GM23248 (cell line): ENCODE measurements around the gene TRPM3. TPM values are rescaled to one million over a fixed set of nuclear protein-coding genes. Genes with fewer than 3 reads are reported as not detected.

Experiments used
- DNase-seq: peaks from one replicate; pipeline ENCODE4 v3.0.0-alpha.2; 2015
- H2AFZ ChIP-seq: fragments of 200-600 bp; sonication (generic); 2 replicates; pipeline ENCODE4 v1.6.1; 2016; ENCODE audit warnings: antibody characterized with exemption
- H3F3A ChIP-seq: fragments of 200-600 bp; sonication (generic); 2 replicates; pipeline ENCODE4 v1.6.1; 2016; ENCODE audit warnings: mild to moderate bottlenecking, antibody characterized with exemption, mixed run types; ENCODE audit not compliant: insufficient read depth
- H3K27ac ChIP-seq: fragments of 200-600 bp; sonication (generic); 2 replicates; pipeline ENCODE4 v1.5.1; 2016; ENCODE audit warnings: mild to moderate bottlenecking
- H3K27me3 ChIP-seq: fragments of 200-600 bp; sonication (generic); replicated peaks from 2 replicates; pipeline ENCODE4 v1.6.1; 2016; ENCODE audit warnings: mild to moderate bottlenecking; ENCODE audit not compliant: insufficient read depth
- H3K36me3 ChIP-seq: fragments of 200-600 bp; sonication (generic); 2 replicates; pipeline ENCODE4 v1.6.1; 2016; ENCODE audit warnings: low read depth, mild to moderate bottlenecking
- H3K4me1 ChIP-seq: fragments of 200-600 bp; sonication (generic); 2 replicates; pipeline ENCODE4 v1.6.1; 2016; ENCODE audit warnings: mild to moderate bottlenecking; ENCODE audit not compliant: insufficient read depth
- H3K4me2 ChIP-seq: fragments of 200-600 bp; sonication (generic); one replicate; pipeline ENCODE4 v1.6.1; 2016; ENCODE audit warnings: mild to moderate bottlenecking; ENCODE audit not compliant: unreplicated experiment
- H3K4me3 ChIP-seq: fragments of 200-600 bp; sonication (generic); 2 replicates; pipeline ENCODE4 v1.5.1; 2016; ENCODE audit warnings: mild to moderate bottlenecking
- H3K79me2 ChIP-seq: fragments of 200-600 bp; sonication (generic); 2 replicates; pipeline ENCODE4 v1.6.1; 2016; ENCODE audit warnings: mild to moderate bottlenecking; ENCODE audit not compliant: insufficient read depth
- H3K9ac ChIP-seq: fragments of 200-600 bp; sonication (generic); 2 replicates; pipeline ENCODE4 v1.6.1; 2016; ENCODE audit warnings: mild to moderate bottlenecking
- H3K9me2 ChIP-seq: fragments of 200-600 bp; sonication (generic); 2 replicates; pipeline ENCODE4 v1.6.1; 2016; ENCODE audit warnings: mixed run types, mild to moderate bottlenecking, moderate library complexity; ENCODE audit not compliant: insufficient read depth
- H3K9me3 ChIP-seq: fragments of 200-600 bp; sonication (generic); one replicate; pipeline ENCODE4 v1.6.1; 2017; ENCODE audit warnings: low read depth
- H4K20me1 ChIP-seq: fragments of 200-600 bp; sonication (generic); 2 replicates; pipeline ENCODE4 v1.6.0; 2016; ENCODE audit not compliant: insufficient read depth
- EZH2 ChIP-seq: fragments of 200-600 bp; sonication (generic); IDR thresholded peaks from 2 replicates; pipeline ENCODE4 v1.6.1; 2018; ENCODE audit warnings: antibody characterized with exemption, mild to moderate bottlenecking; ENCODE audit not compliant: insufficient read depth, poor library complexity, severe bottlenecking
- EZH2phosphoT487 ChIP-seq: fragments of 200-600 bp; sonication (generic); IDR thresholded peaks from 2 replicates; pipeline ENCODE4 v1.6.1; 2018; ENCODE audit warnings: antibody characterized with exemption, moderate library complexity, mild to moderate bottlenecking, low read depth; ENCODE audit not compliant: insufficient read depth
- WGBS, 2 experiments: methylation state at CpG; one replicate each; pipeline ENCODE4 v1.1.6; 2015 to 2017; ENCODE audit warnings: low lambda C conversion rate in 2 of 2, low coverage in 1 of 2; ENCODE audit errors: missing lambda C conversion rate in 2 of 2; 5-methylcytosine and 5-hydroxymethylcytosine counted together
- in situ Hi-C: fragments of 300-500 bp; cut with MboI; formaldehyde crosslinking; loops from 2 replicates; pipeline ENCODE4 v1.15.0; 2020
- polyA plus RNA-seq: library from polyadenylated mRNA; unstranded; fragments of >200 nt; fragmentation: Nextera tagmentation; extraction: Ambion mirVana; gene quantifications from 2 replicates; pipeline ENCODE4 v1.2.1, GENCODE V29; 2016
- total RNA-seq: library from RNA; depleted of rRNA; stranded (reverse); fragments of >200 nt; shearing (Covaris generic); gene quantifications from 2 replicates; pipeline ENCODE4 v1.2.3, GENCODE V29; 2014

TRPM3 gene
- total and polyA plus RNA-seq, 2 experiments from 2014 or later = not detected

DNA sequence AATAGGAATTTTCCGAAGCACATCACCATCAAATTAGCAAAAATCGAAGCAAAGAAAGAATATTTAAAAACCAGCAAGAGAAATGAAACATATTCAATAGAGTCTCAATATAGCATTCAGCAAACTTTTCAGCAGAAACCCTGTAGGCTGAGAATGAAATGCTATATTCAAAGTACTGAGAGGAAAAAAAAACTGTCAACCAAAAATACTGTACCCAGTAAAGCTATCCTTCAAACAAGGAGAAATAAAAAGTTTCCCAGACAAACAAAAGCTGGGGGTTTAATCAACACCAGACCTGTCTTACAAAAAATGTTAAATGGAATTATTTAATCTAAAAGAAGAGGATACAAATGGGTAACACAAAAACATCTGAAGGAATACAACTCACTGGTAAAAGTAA lies 116.0 kb downstream of the TRPM3 start:
- no peaks in the 10 kb centered on the region for H3F3A ChIP-seq
- H3K4me3 ChIP-seq = no peak overlapping the region
- H3K27me3 ChIP-seq = no peaks in the 10 kb centered on the region; the same call in none of the 2 replicates
- no peaks in the 10 kb centered on the region for H4K20me1 ChIP-seq
- TF ChIP-seq EZH2phosphoT487 (no peak), EZH2 (no peak)
- no peak for DNase-seq
- H3K36me3 ChIP-seq = no peaks in the 10 kb centered on the region
- no peaks in the 10 kb centered on the region for H3K4me1 ChIP-seq
- H3K4me2 ChIP-seq = no peak overlapping the region
- no peak overlapping the region for H3K9ac ChIP-seq
- H3K27ac ChIP-seq = no peak overlapping the region
- H3K9me2 ChIP-seq = no peaks in the 10 kb centered on the region
- H3K9me3 ChIP-seq = no peaks in the 10 kb centered on the region
- H2AFZ ChIP-seq = no peak overlapping the region
- in situ Hi-C loops = no loop called here
- no peaks in the 10 kb centered on the region for H3K79me2 ChIP-seq
- WGBS, 2 experiments = 50 to 74% methylated on average over 2 of the region's 2 CpGs

DNA sequence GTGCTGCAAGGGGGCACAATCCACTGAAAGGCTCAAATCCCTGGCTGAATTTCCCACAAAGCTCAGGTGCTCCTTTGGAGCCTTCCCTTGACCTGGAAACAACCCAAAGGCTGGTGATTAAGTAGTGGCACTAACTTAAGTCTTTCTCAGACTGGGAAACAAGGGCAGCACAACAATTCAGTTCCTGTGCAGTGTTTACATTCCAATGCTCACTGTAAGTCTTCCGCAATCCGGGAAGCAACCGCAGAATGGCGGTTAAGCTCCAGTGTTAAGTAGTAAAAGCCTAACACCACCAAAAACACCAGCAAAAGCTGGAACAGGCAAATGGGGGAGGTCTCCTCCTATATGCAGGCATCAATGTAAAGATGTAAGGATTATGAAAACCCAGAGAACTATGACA lies 117.2 kb downstream of the TRPM3 start:
- no peak overlapping the region for H3K4me3 ChIP-seq
- H3K4me2 ChIP-seq = no peak overlapping the region
- 0 out of 2 replicates have a peak, but pooled peaks cover 1% of the 10 kb centered on the region for H3K4me1 ChIP-seq
- in situ Hi-C loops = no loop called here
- no peak for TF ChIP-seq EZH2phosphoT487
- TF ChIP-seq EZH2 = no peak
- no peaks in the 10 kb centered on the region for H3K79me2 ChIP-seq
- no peaks in the 10 kb centered on the region for H3K9me3 ChIP-seq
- no peaks in the 10 kb centered on the region for H3K9me2 ChIP-seq
- no peaks in the 10 kb centered on the region for H3K36me3 ChIP-seq
- H3K27ac ChIP-seq = no peak overlapping the region
- DNase-seq = peak; percentile 29
- no peak overlapping the region for H3K9ac ChIP-seq
- no peak overlapping the region for H2AFZ ChIP-seq
- 79 to 83% methylated on average over 4 of the region's 4 CpGs for WGBS, 2 experiments
- no peaks in the 10 kb centered on the region for H4K20me1 ChIP-seq
- no peaks in the 10 kb centered on the region; the same call in 1 of the 2 replicates for H3K27me3 ChIP-seq
- H3F3A ChIP-seq = no peaks in the 10 kb centered on the region

DNA sequence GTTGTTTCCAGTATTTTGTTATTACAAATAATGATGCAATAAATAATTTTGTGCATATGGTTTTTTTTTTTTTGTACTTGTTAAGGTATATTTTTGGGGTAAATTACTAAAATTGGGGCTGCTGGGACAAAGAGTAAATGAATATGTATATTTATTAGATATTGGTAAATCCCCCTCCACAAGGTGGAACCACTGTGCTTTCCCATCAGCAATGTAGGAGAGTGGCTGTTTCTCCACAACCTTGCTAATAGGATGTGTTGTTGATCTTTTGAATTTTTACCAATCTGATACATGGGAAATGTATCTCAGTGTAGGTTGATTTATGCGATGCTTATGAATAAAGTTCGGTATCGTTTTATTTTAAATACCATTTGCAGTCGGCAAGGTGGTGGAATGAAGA lies 118.1 kb downstream of the TRPM3 start:
- H3K4me1 ChIP-seq = 0 out of 2 replicates have a peak, but pooled peaks cover 7% of the 10 kb centered on the region
- no peak overlapping the region for H3K9ac ChIP-seq
- no peaks in the 10 kb centered on the region for H3K79me2 ChIP-seq
- H3K27ac ChIP-seq = no peak overlapping the region
- no peak overlapping the region for H2AFZ ChIP-seq
- no peak for TF ChIP-seq EZH2
- TF ChIP-seq EZH2phosphoT487 = no peak
- H3K9me3 ChIP-seq = no peaks in the 10 kb centered on the region
- no peaks in the 10 kb centered on the region for H4K20me1 ChIP-seq
- no peaks in the 10 kb centered on the region for H3F3A ChIP-seq
- 90 to 91% methylated on average over 4 of the region's 4 CpGs for WGBS, 2 experiments
- H3K4me3 ChIP-seq = no peak overlapping the region
- in situ Hi-C loops = no loop called here
- no peaks in the 10 kb centered on the region for H3K9me2 ChIP-seq
- H3K36me3 ChIP-seq = no peaks in the 10 kb centered on the region
- H3K27me3 ChIP-seq = no peaks in the 10 kb centered on the region; the same call in 1 of the 2 replicates
- DNase-seq = no peak
- no peak overlapping the region for H3K4me2 ChIP-seq

DNA sequence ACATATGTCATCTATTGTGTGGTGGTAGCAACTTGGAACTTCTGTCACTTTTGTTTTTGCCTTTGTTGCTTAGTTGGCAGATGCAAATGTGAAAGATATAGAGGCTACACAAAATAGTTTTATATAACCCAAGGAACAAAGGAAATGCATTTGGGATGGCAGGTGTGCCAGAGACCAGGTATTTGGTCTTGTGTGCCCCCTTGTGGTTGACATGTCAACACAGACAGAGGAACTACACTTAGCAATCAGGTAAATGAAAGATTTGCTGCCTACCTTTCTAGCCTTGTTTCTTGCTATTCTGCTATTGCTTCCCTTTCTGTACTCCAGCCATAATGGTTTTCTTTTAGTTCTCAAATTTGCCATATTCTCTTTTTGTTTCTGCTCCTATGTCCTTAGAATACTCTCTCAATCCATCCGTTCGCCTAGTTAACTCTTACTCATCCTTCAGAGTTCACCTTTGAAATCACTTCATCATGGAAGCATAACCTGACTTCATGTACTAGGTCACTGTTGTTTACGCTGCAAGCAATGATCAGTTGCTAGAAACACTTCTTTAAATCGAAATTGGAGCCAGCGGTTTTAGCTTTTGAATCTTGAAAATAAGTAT lies 119.5 kb downstream of the TRPM3 start:
- H3K9me2 ChIP-seq = no peaks in the 10 kb centered on the region
- H3K27ac ChIP-seq = no peak overlapping the region
- H4K20me1 ChIP-seq = no peaks in the 10 kb centered on the region
- WGBS, 2 experiments = 37 to 42% methylated on average over 5 of the region's 5 CpGs
- H3F3A ChIP-seq = no peaks in the 10 kb centered on the region
- in situ Hi-C loops = no loop called here
- 0 out of 2 replicates have a peak, but pooled peaks cover 7% of the 10 kb centered on the region for H3K4me1 ChIP-seq
- no peaks in the 10 kb centered on the region for H3K9me3 ChIP-seq
- no peak overlapping the region for H3K4me3 ChIP-seq
- no peaks in the 10 kb centered on the region for H3K79me2 ChIP-seq
- no peaks in the 10 kb centered on the region for H3K36me3 ChIP-seq
- peak; percentile 46 for DNase-seq
- TF ChIP-seq EZH2 (no peak), EZH2phosphoT487 (no peak)
- H3K9ac ChIP-seq = no peak overlapping the region
- no peak overlapping the region for H2AFZ ChIP-seq
- no peaks in the 10 kb centered on the region; the same call in 1 of the 2 replicates for H3K27me3 ChIP-seq
- no peak overlapping the region for H3K4me2 ChIP-seq
